Mesenchymal stem cell (in vitro differentiated cells and primary cell): ENCODE measurements around the gene RALY.
A peak's percentile ranks its signal among the peaks of the same experiment; 100 is the strongest.
"Not testable (repeated sequence)": the region's sequence is repeated elsewhere in the genome, so short reads cannot be mapped to it uniquely, and the experiment has no call there.

Experiments
- DNase-seq: peaks from one replicate; pipeline ENCODE4 v3.0.0-alpha.2; 2013
- H2AFZ ChIP-seq: one replicate; pipeline ENCODE4 v1.6.1; 2013; ENCODE audit warnings: low read depth, mild to moderate bottlenecking, control low read depth, inconsistent platforms, low read length, moderate library complexity
- H2AK5ac ChIP-seq: 2 replicates; pipeline ENCODE4 v1.6.1; 2013; ENCODE audit warnings: low read length, moderate library complexity, mild to moderate bottlenecking, inconsistent platforms; ENCODE audit not compliant: severe bottlenecking
- H2BK120ac ChIP-seq: one replicate; pipeline ENCODE4 v1.6.1; 2013; ENCODE audit warnings: low read depth, mild to moderate bottlenecking, inconsistent platforms, low read length, moderate library complexity
- H2BK12ac ChIP-seq, 2 experiments: one replicate each; pipeline ENCODE4 v1.6.1; 2013; ENCODE audit warnings: inconsistent platforms in 2 of 2, low read length in 2 of 2, mild to moderate bottlenecking in 2 of 2, moderate library complexity in 2 of 2, control low read depth in 1 of 2
- H2BK15ac ChIP-seq: one replicate; pipeline ENCODE4 v1.6.1; 2013; ENCODE audit warnings: mild to moderate bottlenecking, low read depth, inconsistent platforms; ENCODE audit not compliant: poor library complexity, severe bottlenecking
- H2BK5ac ChIP-seq: 2 replicates; pipeline ENCODE4 v1.6.1; 2013; ENCODE audit warnings: low read depth, mild to moderate bottlenecking, low read length, control low read depth, inconsistent platforms; ENCODE audit not compliant: poor library complexity, severe bottlenecking
- H3K14ac ChIP-seq, 2 experiments: one replicate each; pipeline ENCODE4 v1.6.1; 2013; ENCODE audit warnings: inconsistent platforms in 2 of 2, low read length in 2 of 2, control low read depth in 1 of 2, mild to moderate bottlenecking in 1 of 2, moderate library complexity in 1 of 2
- H3K18ac ChIP-seq, 2 experiments: one replicate each; pipeline ENCODE4 v1.6.1; 2013; ENCODE audit warnings: inconsistent platforms in 2 of 2, low read length in 2 of 2, control low read depth in 1 of 2, low read depth in 1 of 2, mild to moderate bottlenecking in 1 of 2
- H3K23ac ChIP-seq, 2 experiments: one replicate each; pipeline ENCODE4 v1.6.1; 2013; ENCODE audit warnings: inconsistent platforms in 2 of 2, low read length in 2 of 2, mild to moderate bottlenecking in 2 of 2, moderate library complexity in 2 of 2, control low read depth in 1 of 2
- H3K27ac ChIP-seq: 2 replicates; pipeline ENCODE4 v1.5.1; 2013; ENCODE audit warnings: mild to moderate bottlenecking, moderate library complexity, low read length, control low read depth, inconsistent platforms; ENCODE audit not compliant: poor library complexity, severe bottlenecking
- H3K27me3 ChIP-seq, 2 experiments: 2 replicates each; pipeline versions ENCODE4 v1.6.1 to v1.7.0; 2013; ENCODE audit warnings: low read length in 2 of 2, mild to moderate bottlenecking in 2 of 2, moderate library complexity in 2 of 2, control low read depth in 1 of 2, inconsistent platforms in 1 of 2; ENCODE audit not compliant: control insufficient read depth in 1 of 2, insufficient read depth in 1 of 2
- H3K36me3 ChIP-seq, 2 experiments: 2 replicates each; pipeline versions ENCODE4 v1.6.1 to v1.7.0; 2013; ENCODE audit warnings: low read length in 2 of 2, control low read depth in 1 of 2, inconsistent platforms in 1 of 2, low read depth in 1 of 2, mild to moderate bottlenecking in 1 of 2; ENCODE audit not compliant: insufficient read depth in 2 of 2, control insufficient read depth in 1 of 2
- H3K4ac ChIP-seq, 2 experiments: one replicate each; pipeline ENCODE4 v1.6.1; 2013; ENCODE audit warnings: inconsistent platforms in 2 of 2, low read length in 2 of 2, mild to moderate bottlenecking in 2 of 2, moderate library complexity in 2 of 2, control low read depth in 1 of 2, low read depth in 1 of 2
- H3K4me1 ChIP-seq: 2 replicates; pipeline ENCODE4 v1.6.1; 2013; ENCODE audit warnings: low read depth, low read length, control low read depth; ENCODE audit not compliant: control insufficient read depth, insufficient read depth
- H3K4me2 ChIP-seq: 2 replicates; pipeline ENCODE4 v1.6.1; 2013; ENCODE audit warnings: low read length, mild to moderate bottlenecking, inconsistent platforms; ENCODE audit not compliant: poor library complexity, severe bottlenecking
- H3K4me3 ChIP-seq, 2 experiments: 2 replicates each; pipeline versions ENCODE4 v1.5.1 to v1.7.0; 2013; ENCODE audit warnings: low read length in 2 of 2, mild to moderate bottlenecking in 2 of 2, control low read depth in 1 of 2, low read depth in 1 of 2; ENCODE audit not compliant: insufficient read depth in 1 of 2
- H3K79me1 ChIP-seq: replicated peaks from 2 replicates; pipeline ENCODE4 v1.6.1; 2013; ENCODE audit warnings: mild to moderate bottlenecking, control low read depth, low read length, inconsistent platforms; ENCODE audit not compliant: poor library complexity, severe bottlenecking
- H3K9ac ChIP-seq: 2 replicates; pipeline ENCODE4 v1.7.0; 2013; ENCODE audit warnings: mild to moderate bottlenecking, low read length, moderate library complexity
- H3K9me3 ChIP-seq: 2 replicates; pipeline ENCODE4 v1.7.0; 2013; ENCODE audit warnings: mild to moderate bottlenecking, low read length; ENCODE audit not compliant: control insufficient read depth
- H4K8ac ChIP-seq: one replicate; pipeline ENCODE4 v1.6.1; 2013; ENCODE audit warnings: inconsistent platforms, mild to moderate bottlenecking, low read length, moderate library complexity
- H4K91ac ChIP-seq: one replicate; pipeline ENCODE4 v1.6.1; 2013; ENCODE audit warnings: mild to moderate bottlenecking, low read length, inconsistent platforms
- WGBS: methylation state at CpG from one replicate; pipeline ENCODE4 v1.1.7; 2013; ENCODE audit warnings: mixed read lengths; 5-methylcytosine and 5-hydroxymethylcytosine counted together

Gene RALY

DNA sequence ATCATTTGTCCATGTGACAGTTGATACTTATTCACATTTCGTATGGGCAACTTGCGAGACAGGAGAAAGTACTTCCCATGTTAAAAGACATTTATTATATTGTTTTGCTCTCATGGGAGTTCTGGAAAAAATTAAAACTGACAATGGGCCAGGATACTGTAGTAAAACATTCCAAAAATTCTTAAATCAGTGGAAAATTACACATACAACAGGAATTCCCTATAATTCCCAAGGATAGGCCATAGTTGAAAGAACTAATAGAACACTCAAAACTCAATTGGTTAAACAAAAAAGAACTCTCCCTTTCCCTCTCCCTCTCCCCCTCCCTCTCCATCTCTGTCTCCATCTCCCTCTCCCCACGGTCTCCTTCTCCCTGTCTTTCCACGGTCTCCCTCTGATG is 137.8 kb downstream of the RALY start:
- no peak for DNase-seq
- Histone ChIP-seq H3K9ac (peak overlapping the region; percentile 36), H2AK5ac (no peak overlapping the region), H3K23ac (no peak overlapping the region), H3K4me3 (peak overlapping the region in 1 of 2 experiments; percentile 41), H3K4me2 (no peak overlapping the region), H3K79me1 (no peaks in the 10 kb centered on the region), H3K9me3 (no peaks in the 10 kb centered on the region), H3K4me1 (peaks cover 1% of the 10 kb centered on the region), H2BK15ac (no peak overlapping the region), H3K14ac (no peak overlapping the region), H3K27me3 (peaks cover 3% of the 10 kb centered on the region in 2 experiments), H2BK5ac (no peak overlapping the region), H2BK12ac (no peak overlapping the region), H4K91ac (no peak overlapping the region), H3K18ac (no peak overlapping the region), H3K4ac (no peak overlapping the region), H2AFZ (no peak overlapping the region), H4K8ac (no peak overlapping the region), H2BK120ac (no peak overlapping the region), H3K36me3 (no peaks in the 10 kb centered on the region), H3K27ac (no peak overlapping the region)
- 98% methylated on average over 2 of the region's 4 CpGs for WGBS

DNA sequence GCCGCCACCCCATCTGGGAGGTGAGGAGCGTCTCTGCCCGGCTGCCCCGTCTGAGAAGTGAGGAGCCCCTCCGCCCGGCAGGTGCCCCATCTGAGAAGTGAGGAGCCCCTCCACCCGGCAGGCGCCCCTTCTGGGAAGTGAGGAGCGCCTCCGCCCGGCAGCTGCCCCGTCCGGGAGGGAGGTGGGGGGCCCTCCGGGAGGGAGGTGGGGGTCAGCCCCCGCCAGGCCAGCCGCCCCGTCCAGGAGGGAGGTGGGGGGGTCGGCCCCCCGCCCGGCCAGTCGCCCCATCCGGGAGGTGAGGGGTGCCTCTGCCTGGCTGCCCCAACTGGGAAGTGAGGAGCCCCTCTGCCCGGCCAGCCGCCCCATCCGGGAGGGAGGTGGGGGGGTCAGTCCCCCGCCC is 138.8 kb downstream of the RALY start:
- H3K18ac ChIP-seq, H2AFZ ChIP-seq, H2BK120ac ChIP-seq, H3K36me3 ChIP-seq, DNase-seq, H3K4me1 ChIP-seq, H3K4ac ChIP-seq, H4K8ac ChIP-seq, H3K4me3 ChIP-seq, H2AK5ac ChIP-seq, H2BK5ac ChIP-seq, H3K4me2 ChIP-seq, H3K14ac ChIP-seq, H4K91ac ChIP-seq, H3K79me1 ChIP-seq, H3K23ac ChIP-seq, H3K27ac ChIP-seq, H3K9me3 ChIP-seq, H3K9ac ChIP-seq, H2BK12ac ChIP-seq, H2BK15ac ChIP-seq, H3K27me3 ChIP-seq: not testable (repeated sequence)
- WGBS = 98% methylated on average over 9 of the region's 26 CpGs

DNA sequence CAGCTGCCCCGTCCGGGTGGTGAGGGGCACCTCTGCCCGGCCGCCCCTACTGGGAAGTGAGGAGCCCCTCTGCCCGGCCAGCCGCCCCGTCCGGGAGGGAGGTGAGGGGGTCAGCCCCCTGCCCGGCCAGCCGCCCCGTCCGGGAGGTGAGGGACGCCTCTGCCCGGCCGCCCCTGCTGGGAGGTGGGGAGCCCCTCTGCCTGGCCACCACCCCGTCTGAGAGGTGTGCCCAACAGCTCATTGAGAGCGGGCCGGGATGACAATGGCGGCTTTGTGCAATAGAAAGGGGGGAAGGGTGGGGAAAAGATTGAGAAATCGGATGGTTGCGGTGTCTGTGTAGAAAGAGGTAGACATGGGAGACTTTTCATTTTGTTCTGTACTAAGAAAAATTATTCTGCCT is 139.2 kb downstream of the RALY start:
- H3K9me3 ChIP-seq = not testable (repeated sequence)
- WGBS = 97% methylated on average over 18 of the region's 21 CpGs

DNA sequence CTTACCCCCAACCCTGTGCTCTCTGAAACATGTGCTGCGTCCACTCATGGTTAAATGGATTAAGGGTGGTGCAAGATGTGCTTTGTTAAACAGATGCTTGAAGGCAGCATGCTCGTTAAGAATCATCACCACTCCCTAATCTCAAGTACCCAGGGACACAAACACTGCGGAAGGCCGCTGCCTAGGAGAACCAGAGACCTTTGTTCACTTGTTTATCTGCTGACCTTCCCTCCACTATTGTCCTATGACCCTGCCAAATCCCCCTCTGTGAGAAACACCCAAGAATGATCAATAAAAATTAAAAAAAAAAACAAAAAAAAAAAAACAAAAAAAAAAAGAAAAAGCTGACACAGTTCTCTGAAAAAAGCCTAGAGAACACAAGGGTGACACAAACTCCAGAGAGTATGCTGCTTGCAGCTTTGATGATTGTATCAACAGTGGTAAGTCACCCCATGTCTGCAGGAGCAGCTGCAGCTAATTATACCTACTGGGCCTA is 139.7 kb downstream of the RALY start:
- H3K4ac ChIP-seq, H2BK12ac ChIP-seq: not testable (repeated sequence)

More for the DNA sequence above, 139.2 kb downstream of the RALY start:
- H3K23ac ChIP-seq, H2BK5ac ChIP-seq, H2BK120ac ChIP-seq, H2AFZ ChIP-seq, H3K4me3 ChIP-seq, H3K36me3 ChIP-seq, H2BK12ac ChIP-seq, H3K18ac ChIP-seq, H3K4ac ChIP-seq, H3K27me3 ChIP-seq, DNase-seq, H3K4me1 ChIP-seq, H4K8ac ChIP-seq, H3K79me1 ChIP-seq, H2AK5ac ChIP-seq, H4K91ac ChIP-seq, H3K9ac ChIP-seq, H3K14ac ChIP-seq, H3K27ac ChIP-seq, H3K4me2 ChIP-seq, H2BK15ac ChIP-seq: not testable (repeated sequence)

More for the DNA sequence above, 139.7 kb downstream of the RALY start:
- H3K18ac ChIP-seq, H3K23ac ChIP-seq, H3K4me1 ChIP-seq, H3K9me3 ChIP-seq, H2AFZ ChIP-seq, H3K36me3 ChIP-seq, H4K8ac ChIP-seq, H3K4me2 ChIP-seq, H4K91ac ChIP-seq, H3K4me3 ChIP-seq, H3K14ac ChIP-seq, H3K79me1 ChIP-seq, H3K27me3 ChIP-seq, H2AK5ac ChIP-seq, H2BK5ac ChIP-seq, H3K9ac ChIP-seq, H3K27ac ChIP-seq, H2BK15ac ChIP-seq, H2BK120ac ChIP-seq, DNase-seq: not testable (repeated sequence)
- whole genome bisulfite sequencing = 50% methylated on average over 2 of the region's 4 CpGs
